Sigmoid colon (tissue), 4 donors: ENCODE data around the gene ZMIZ1.
A peak's percentile ranks its signal among the peaks of the same experiment; 100 is the strongest.

Experiments
- EP300 ChIP-seq, 4 donors: sonication (generic); formaldehyde crosslinking; IDR thresholded peaks; one replicate each; pipeline ENCODE4 v1.6.1; 2017; ENCODE audit warnings: antibody characterized with exemption in 4 of 4
- POLR2A ChIP-seq, 2 donors: fragments of 450-650 bp; IDR thresholded peaks; one replicate each; pipeline ENCODE4 v1.6.1; 2016; ENCODE audit warnings: antibody characterized with exemption in 2 of 2, mild to moderate bottlenecking in 2 of 2, moderate library complexity in 2 of 2
- POLR2AphosphoS5 ChIP-seq, 4 donors: sonication (generic); formaldehyde crosslinking; IDR thresholded peaks; one replicate each; pipeline ENCODE4 v1.6.1; 2017; ENCODE audit warnings: antibody characterized with exemption in 4 of 4
- TF ChIP-seq, protein P1 (sequence below), 4 experiments: fragments of 450-650 bp in 3 of 4; fragments of 200-600 bp in 1 of 4; IDR thresholded peaks; one replicate each; pipeline ENCODE4 v1.5.1; 2016 to 2019; ENCODE audit warnings: antibody characterized with exemption in 4 of 4, mild to moderate bottlenecking in 3 of 4, moderate library complexity in 2 of 4

DNA sequence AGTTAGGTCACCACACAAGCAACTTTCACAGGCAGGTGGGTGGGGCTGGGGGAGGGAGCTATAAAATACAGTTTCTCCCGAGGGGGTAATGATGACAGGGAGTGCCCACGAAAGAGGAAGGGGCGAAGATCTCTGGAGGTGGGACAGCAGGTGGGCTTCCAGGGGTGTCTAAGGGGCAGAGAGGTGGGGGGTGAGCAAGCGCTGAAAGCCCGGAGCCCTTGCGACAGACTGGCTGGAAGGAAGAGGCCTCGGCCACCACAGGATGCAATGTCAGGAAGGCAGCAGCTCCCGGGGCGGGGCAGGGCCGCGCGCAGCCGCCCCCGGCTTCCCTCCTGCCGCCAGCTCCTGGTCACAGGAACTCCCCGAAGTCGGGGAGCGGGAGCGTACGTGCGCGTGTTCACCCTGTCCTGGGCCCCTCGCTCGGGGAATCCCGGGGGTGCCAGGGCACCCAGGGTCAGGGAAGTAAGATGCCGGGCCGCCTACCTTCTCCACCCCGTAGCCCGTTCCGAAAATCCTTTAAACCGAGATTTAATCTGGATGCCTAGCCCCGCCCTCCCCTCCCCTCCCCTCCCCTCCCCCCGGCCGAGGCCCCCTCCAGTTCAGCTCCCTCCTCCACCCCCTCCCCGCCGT is 173.3 kb downstream of the ZMIZ1 start:
- peak in 1 of 4 donors; percentile 42 for TF ChIP-seq EP300 (IDR thresholded peaks at IDR 0.05)
- peak; percentile 10 to 63 (median 30) for TF ChIP-seq POLR2AphosphoS5 (IDR thresholded peaks at IDR 0.05)
- TF ChIP-seq, protein P1, sequence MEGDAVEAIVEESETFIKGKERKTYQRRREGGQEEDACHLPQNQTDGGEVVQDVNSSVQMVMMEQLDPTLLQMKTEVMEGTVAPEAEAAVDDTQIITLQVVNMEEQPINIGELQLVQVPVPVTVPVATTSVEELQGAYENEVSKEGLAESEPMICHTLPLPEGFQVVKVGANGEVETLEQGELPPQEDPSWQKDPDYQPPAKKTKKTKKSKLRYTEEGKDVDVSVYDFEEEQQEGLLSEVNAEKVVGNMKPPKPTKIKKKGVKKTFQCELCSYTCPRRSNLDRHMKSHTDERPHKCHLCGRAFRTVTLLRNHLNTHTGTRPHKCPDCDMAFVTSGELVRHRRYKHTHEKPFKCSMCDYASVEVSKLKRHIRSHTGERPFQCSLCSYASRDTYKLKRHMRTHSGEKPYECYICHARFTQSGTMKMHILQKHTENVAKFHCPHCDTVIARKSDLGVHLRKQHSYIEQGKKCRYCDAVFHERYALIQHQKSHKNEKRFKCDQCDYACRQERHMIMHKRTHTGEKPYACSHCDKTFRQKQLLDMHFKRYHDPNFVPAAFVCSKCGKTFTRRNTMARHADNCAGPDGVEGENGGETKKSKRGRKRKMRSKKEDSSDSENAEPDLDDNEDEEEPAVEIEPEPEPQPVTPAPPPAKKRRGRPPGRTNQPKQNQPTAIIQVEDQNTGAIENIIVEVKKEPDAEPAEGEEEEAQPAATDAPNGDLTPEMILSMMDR (IDR thresholded peaks at IDR 0.05), result no peak
- no peak for TF ChIP-seq POLR2A (IDR thresholded peaks at IDR 0.05)
